ENCODE measurements around the gene CROCC2. TPM values are rescaled to one million over a fixed set of nuclear protein-coding genes. Genes with fewer than 3 reads are reported as not detected.

CROCC2 gene
- total RNA-seq, 1 donor from 2014 or later, result 2.9 TPM

GRCh38 chr2:240929364-240930095 is 23.4 kb downstream of the CROCC2 start:
- TF ChIP-seq CTCF (IDR thresholded peaks at IDR 0.05), result no peak
- peaks cover 0 to 11% of the 10 kb centered on the region in 2 donors for H3K9me3 ChIP-seq

GRCh38 chr2:240930096-240930630 is 24.0 kb downstream of the CROCC2 start:
- intact Hi-C loops (cut with DNase I), result no loop called here
- no peak overlapping the region for H3K4me3 ChIP-seq
- no peaks in the 10 kb centered on the region for H3K27me3 ChIP-seq
- TF ChIP-seq CTCF (IDR thresholded peaks at IDR 0.05), result no peak
- peak in 1 of 2 donors; percentile 59 for DNase-seq (ENCODE audit: low spot score in 2 of 2)
- H3K27ac ChIP-seq, result no peak overlapping the region
- peaks cover 0 to 11% of the 10 kb centered on the region in 2 donors for H3K9me3 ChIP-seq
- H3K4me1 ChIP-seq, result no peaks in the 10 kb centered on the region
- H3K36me3 ChIP-seq, result no peaks in the 10 kb centered on the region

More at GRCh38 chr2:240929364-240930095, 23.4 kb downstream of the CROCC2 start:
- Histone ChIP-seq H3K4me3 (no peak overlapping the region), H3K27me3 (no peaks in the 10 kb centered on the region), H3K27ac (no peak overlapping the region), H3K36me3 (no peaks in the 10 kb centered on the region), H3K4me1 (no peaks in the 10 kb centered on the region)
- peak in 1 of 2 donors; percentile 57 for DNase-seq (ENCODE audit: low spot score in 2 of 2)
- intact Hi-C loops (cut with DNase I), result no loop called here

GRCh38 chr2:240930631-240931318 is 24.6 kb downstream of the CROCC2 start:
- H3K27me3 ChIP-seq, result no peaks in the 10 kb centered on the region
- no peaks in the 10 kb centered on the region for H3K4me1 ChIP-seq
- TF ChIP-seq CTCF (IDR thresholded peaks at IDR 0.05), result no peak
- no peaks in the 10 kb centered on the region for H3K36me3 ChIP-seq
- no peak for DNase-seq (ENCODE audit: low spot score in 2 of 2)
- no peak overlapping the region for H3K27ac ChIP-seq
- peaks cover 0 to 11% of the 10 kb centered on the region in 2 donors for H3K9me3 ChIP-seq
- H3K4me3 ChIP-seq, result no peak overlapping the region
- intact Hi-C loops (cut with DNase I), result no loop called here

- Histone ChIP-seq H3K36me3 (no peaks in the 10 kb centered on the region), H3K9me3 (peaks cover 0 to 12% of the 10 kb centered on the region in 2 donors), H3K4me3 (no peak overlapping the region), H3K27me3 (no peaks in the 10 kb centered on the region), H3K27ac (no peak overlapping the region), H3K4me1 (no peaks in the 10 kb centered on the region)
- peak in 1 of 2 donors; percentile 61 for DNase-seq (ENCODE audit: low spot score in 2 of 2)
- TF ChIP-seq CTCF (IDR thresholded peaks at IDR 0.05), result no peak
- intact Hi-C loops (cut with DNase I), result no loop called here
Observed at GRCh38 chr2:240931319-240931949, 25.3 kb downstream of the CROCC2 start.

GRCh38 chr2:240932001-240932723 is 26.0 kb downstream of the CROCC2 start:
- DNase-seq (ENCODE audit: low spot score in 2 of 2), result no peak

More at GRCh38 chr2:240932001-240932723, 26.0 kb downstream of the CROCC2 start:
- no peaks in the 10 kb centered on the region for H3K27me3 ChIP-seq
- no peak overlapping the region for H3K4me3 ChIP-seq
- no peak for TF ChIP-seq CTCF (IDR thresholded peaks at IDR 0.05)
- no peaks in the 10 kb centered on the region for H3K4me1 ChIP-seq
- H3K36me3 ChIP-seq, result no peaks in the 10 kb centered on the region
- peaks cover 0 to 18% of the 10 kb centered on the region in 2 donors for H3K9me3 ChIP-seq
- no peak overlapping the region for H3K27ac ChIP-seq
- intact Hi-C loops (cut with DNase I), result no loop called here

Data from ascending aorta (tissue), 2 donors.